ENCODE results near the gene FEM1A. TPM values are rescaled to one million over a fixed set of nuclear protein-coding genes. Genes with fewer than 3 reads are reported as not detected.

The FEM1A gene
- total and polyA plus RNA-seq, 10 of the 15 experiments (the other 5 are each of a cell fraction or from before 2014, with no cell fraction given), result 0.27 to 17.4 (median 3.8) TPM

DNA sequence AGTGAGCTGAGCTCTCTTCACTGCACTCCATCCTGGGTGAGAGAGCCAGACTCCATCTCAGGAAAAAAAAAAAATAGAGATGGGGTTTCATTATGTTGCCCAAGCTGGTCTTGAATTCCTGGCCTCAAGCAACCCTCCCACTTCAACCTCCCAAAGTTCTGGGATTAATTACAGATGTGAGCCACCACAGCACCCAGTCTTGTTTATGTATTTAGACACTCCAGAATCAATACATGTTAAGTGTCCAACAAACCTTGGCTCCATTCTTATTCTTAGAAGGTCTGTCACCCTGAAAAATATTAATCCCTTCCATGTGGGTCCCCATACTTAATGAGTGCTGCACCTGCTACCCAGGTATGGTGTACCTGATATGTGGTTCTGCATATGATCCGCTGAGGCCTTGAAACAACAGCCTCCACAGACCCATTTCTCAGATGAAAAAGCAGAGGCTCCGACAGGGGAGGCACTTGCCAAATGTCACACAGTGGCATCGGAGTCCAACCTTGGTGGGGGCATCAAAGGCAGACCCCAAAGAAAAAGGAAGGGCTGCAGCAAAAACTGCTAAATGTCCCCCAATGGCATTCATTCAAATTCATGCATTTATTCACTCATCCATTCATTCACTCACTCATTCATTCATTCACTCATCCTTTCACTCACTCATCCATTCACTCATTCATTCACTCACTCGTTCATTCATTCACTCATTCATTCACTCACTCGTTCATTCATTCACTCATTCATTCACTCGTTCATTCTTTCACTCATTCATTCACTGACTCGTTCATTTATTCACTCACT lies 23.3 kb downstream of the FEM1A start:
- ChIA-PET SMC1A (ENCODE audit: uncharacterized antibody, unreplicated experiment) (interaction anchor here (1.5 to 9.1 kb wide), 3 partner anchors 14 to 96 kb away, joined by 3 to 176 read pairs (median 30); no protein-coding TSS in a partner anchor), POLR2A (interaction anchor here (0.6 to 1.1 kb wide), 3 partner anchors 15 to 179 kb away, joined by 4 to 7 read pairs (median 4); partner anchors contain the start of gene DPP9), RAD21 (ENCODE audit: unreplicated experiment) (interaction anchor here (6.9 to 7.2 kb wide), 2 partner anchors 37 to 98 kb away, joined by 158 to 176 read pairs; no protein-coding TSS in a partner anchor), CTCF (interaction anchor here (8.3 to 11.0 kb wide), 3 partner anchors 12 to 98 kb away, joined by 148 to 346 read pairs (median 310); partner anchors contain the start of gene TICAM1)
- Histone ChIP-seq H4K20me1 (ENCODE audit: control insufficient read depth, insufficient read depth) (no peaks in the 10 kb centered on the region), H3K4me3 (no peak overlapping the region), H3K27me3 (replicated peaks in 1 of 2; ENCODE audit: control insufficient read depth in 2 of 2, insufficient read depth in 2 of 2, low read length in 1 of 2) (no peaks in the 10 kb centered on the region), H3K4me1 (ENCODE audit: control insufficient read depth, insufficient read depth, low read length) (peaks cover 14% of the 10 kb centered on the region), H3K36me3 (ENCODE audit: control insufficient read depth in 2 of 2, insufficient read depth in 2 of 2, low read length in 1 of 2) (peaks cover 5 to 25% of the 10 kb centered on the region in 2 experiments; a peak in 3 of 4 replicates), H3K9ac (ENCODE audit: control insufficient read depth, insufficient read depth, low read length) (no peak overlapping the region), H3K27ac (ENCODE audit: control insufficient read depth, insufficient read depth) (no peak overlapping the region), H3K9me3 (replicated peaks; ENCODE audit: control insufficient read depth, insufficient read depth, low read length) (no peaks in the 10 kb centered on the region; the same call in 2 of the 3 replicates), H2AFZ (ENCODE audit: control insufficient read depth, low read depth, low read length) (no peak overlapping the region), H3K79me2 (ENCODE audit: control insufficient read depth, insufficient read depth, low read length) (no peaks in the 10 kb centered on the region), H3K4me2 (ENCODE audit: control insufficient read depth, insufficient read depth) (peak overlapping the region; percentile 47; the same call in 1 of the 2 replicates)
- TSS peak; percentile 37 for BruUV-seq (replicated peaks)
- 70% methylated on average over 7 of the region's 7 CpGs for WGBS (ENCODE audit: insufficient coverage, insufficient replicate concordance, low lambda C conversion rate, missing lambda C conversion rate)
- in situ Hi-C loops (cut with MboI) (no loop called here), intact Hi-C loops (cut with micrococcal nuclease; ENCODE audit: unreplicated experiment) (no loop called here)
- peak; percentile 41 for FAIRE-seq
- no peak for ATAC-seq
- no peak for DNase-seq (ENCODE audit: low read depth, low spot score)
- no peak for TF ChIP-seq GATAD2B (conservative IDR thresholded peaks at IDR 0.05; ENCODE audit: low read depth)
- TF ChIP-seq, protein P1, sequence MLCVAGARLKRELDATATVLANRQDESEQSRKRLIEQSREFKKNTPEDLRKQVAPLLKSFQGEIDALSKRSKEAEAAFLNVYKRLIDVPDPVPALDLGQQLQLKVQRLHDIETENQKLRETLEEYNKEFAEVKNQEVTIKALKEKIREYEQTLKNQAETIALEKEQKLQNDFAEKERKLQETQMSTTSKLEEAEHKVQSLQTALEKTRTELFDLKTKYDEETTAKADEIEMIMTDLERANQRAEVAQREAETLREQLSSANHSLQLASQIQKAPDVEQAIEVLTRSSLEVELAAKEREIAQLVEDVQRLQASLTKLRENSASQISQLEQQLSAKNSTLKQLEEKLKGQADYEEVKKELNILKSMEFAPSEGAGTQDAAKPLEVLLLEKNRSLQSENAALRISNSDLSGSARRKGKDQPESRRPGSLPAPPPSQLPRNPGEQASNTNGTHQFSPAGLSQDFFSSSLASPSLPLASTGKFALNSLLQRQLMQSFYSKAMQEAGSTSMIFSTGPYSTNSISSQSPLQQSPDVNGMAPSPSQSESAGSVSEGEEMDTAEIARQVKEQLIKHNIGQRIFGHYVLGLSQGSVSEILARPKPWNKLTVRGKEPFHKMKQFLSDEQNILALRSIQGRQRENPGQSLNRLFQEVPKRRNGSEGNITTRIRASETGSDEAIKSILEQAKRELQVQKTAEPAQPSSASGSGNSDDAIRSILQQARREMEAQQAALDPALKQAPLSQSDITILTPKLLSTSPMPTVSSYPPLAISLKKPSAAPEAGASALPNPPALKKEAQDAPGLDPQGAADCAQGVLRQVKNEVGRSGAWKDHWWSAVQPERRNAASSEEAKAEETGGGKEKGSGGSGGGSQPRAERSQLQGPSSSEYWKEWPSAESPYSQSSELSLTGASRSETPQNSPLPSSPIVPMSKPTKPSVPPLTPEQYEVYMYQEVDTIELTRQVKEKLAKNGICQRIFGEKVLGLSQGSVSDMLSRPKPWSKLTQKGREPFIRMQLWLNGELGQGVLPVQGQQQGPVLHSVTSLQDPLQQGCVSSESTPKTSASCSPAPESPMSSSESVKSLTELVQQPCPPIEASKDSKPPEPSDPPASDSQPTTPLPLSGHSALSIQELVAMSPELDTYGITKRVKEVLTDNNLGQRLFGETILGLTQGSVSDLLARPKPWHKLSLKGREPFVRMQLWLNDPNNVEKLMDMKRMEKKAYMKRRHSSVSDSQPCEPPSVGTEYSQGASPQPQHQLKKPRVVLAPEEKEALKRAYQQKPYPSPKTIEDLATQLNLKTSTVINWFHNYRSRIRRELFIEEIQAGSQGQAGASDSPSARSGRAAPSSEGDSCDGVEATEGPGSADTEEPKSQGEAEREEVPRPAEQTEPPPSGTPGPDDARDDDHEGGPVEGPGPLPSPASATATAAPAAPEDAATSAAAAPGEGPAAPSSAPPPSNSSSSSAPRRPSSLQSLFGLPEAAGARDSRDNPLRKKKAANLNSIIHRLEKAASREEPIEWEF (IDR thresholded peaks at IDR 0.05; ENCODE audit: insufficient replicate concordance, low read depth, low read length), result no peak
- no peak for TF ChIP-seq MYC (IDR thresholded peaks at IDR 0.05; ENCODE audit: insufficient read depth, insufficient read length, insufficient replicate concordance, low read length, severe bottlenecking)
- no peak for TF ChIP-seq ATF2 (IDR thresholded peaks at IDR 0.05; ENCODE audit: low read length)
- no peak for TF ChIP-seq NRF1 (conservative IDR thresholded peaks at IDR 0.05; ENCODE audit: low read depth, low read length)
- no peak for TF ChIP-seq LARP7 (IDR thresholded peaks at IDR 0.05)
- no peak for TF ChIP-seq IKZF2 (IDR thresholded peaks at IDR 0.05)
- TF ChIP-seq SP1 (IDR thresholded peaks at IDR 0.05; ENCODE audit: low read depth, low read length), result no peak
- TF ChIP-seq, protein P2, sequence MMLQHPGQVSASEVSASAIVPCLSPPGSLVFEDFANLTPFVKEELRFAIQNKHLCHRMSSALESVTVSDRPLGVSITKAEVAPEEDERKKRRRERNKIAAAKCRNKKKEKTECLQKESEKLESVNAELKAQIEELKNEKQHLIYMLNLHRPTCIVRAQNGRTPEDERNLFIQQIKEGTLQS (IDR thresholded peaks at IDR 0.05; ENCODE audit: borderline replicate concordance, extremely low read depth, low read depth, low read length), result no peak
- no peak for TF ChIP-seq ZNF622 (IDR thresholded peaks at IDR 0.05)
- TF ChIP-seq, protein P3, sequence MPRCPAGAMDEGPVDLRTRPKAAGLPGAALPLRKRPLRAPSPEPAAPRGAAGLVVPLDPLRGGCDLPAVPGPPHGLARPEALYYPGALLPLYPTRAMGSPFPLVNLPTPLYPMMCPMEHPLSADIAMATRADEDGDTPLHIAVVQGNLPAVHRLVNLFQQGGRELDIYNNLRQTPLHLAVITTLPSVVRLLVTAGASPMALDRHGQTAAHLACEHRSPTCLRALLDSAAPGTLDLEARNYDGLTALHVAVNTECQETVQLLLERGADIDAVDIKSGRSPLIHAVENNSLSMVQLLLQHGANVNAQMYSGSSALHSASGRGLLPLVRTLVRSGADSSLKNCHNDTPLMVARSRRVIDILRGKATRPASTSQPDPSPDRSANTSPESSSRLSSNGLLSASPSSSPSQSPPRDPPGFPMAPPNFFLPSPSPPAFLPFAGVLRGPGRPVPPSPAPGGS (IDR thresholded peaks at IDR 0.05; ENCODE audit: borderline replicate concordance, insufficient read depth, low read depth, low read length, poor library complexity, severe bottlenecking), result no peak

Measured in GM12878 (cell line).